Measurements from ENCODE around the gene ZMYM1. TPM values are rescaled to one million over a fixed set of nuclear protein-coding genes. Genes with fewer than 3 reads are reported as not detected.

Gene ZMYM1
- total RNA-seq, 1 experiment from 2014 or later = 39.1 TPM

GRCh38 chr1:35030338-35030737 is 48.8 kb upstream of the ZMYM1 start:
- ATAC-seq (no peak), DNase-seq (ENCODE audit: low read depth, low spot score) (no peak)
- Histone ChIP-seq H3K27me3 (ENCODE audit: control insufficient read depth, insufficient read depth, low read length) (no peaks in the 10 kb centered on the region), H3K36me3 (ENCODE audit: control insufficient read depth, insufficient read depth, low read length) (peaks cover 4% of the 10 kb centered on the region; the same call in 1 of the 2 replicates), H3K27ac (ENCODE audit: low read length) (peak overlapping the region; percentile 97), H3K4me3 (ENCODE audit: low read depth in 2 of 2, low read length in 2 of 2) (peak overlapping the region; percentile 91 to 94), H3K9me3 (ENCODE audit: control insufficient read depth, insufficient read depth, low read depth, low read length) (peaks cover 19% of the 10 kb centered on the region; the same call in 1 of the 2 replicates), H3K4me1 (ENCODE audit: control insufficient read depth, insufficient read depth, low read length) (peaks cover 13% of the 10 kb centered on the region)
- intact Hi-C loops (cut with micrococcal nuclease; ENCODE audit: unreplicated experiment) (no loop called here), in situ Hi-C loops (cut with HindIII; ENCODE audit: low pct_unique_long_range_greater_than_20kb, low sequenced_read_pairs) (no loop called here)
- ChIA-PET POLR2A (no interaction called here), CTCF (no interaction called here)
- TF ChIP-seq CTCF (IDR thresholded peaks at IDR 0.05) (no peak), REST (IDR thresholded peaks at IDR 0.05; ENCODE audit: insufficient read depth in 1 of 2, low read depth in 2 of 2, low read length in 1 of 2) (no peak), SIN3A (IDR thresholded peaks at IDR 0.05; ENCODE audit: borderline replicate concordance, insufficient read depth, low read depth, low read length) (no peak), TCF7L2 (IDR thresholded peaks at IDR 0.05; ENCODE audit: low read depth, low read length) (no peak), POLR2AphosphoS5 (IDR thresholded peaks at IDR 0.05; ENCODE audit: low read depth, low read length) (no peak)
- BruUV-seq (replicated peaks) = no TSS peak

GRCh38 chr1:35030756-35031446 is 48.3 kb upstream of the ZMYM1 start:
- peak overlapping the region; percentile 97 for H3K27ac ChIP-seq (ENCODE audit: low read length)
- TSS peak; percentile 92 for BruUV-seq (replicated peaks)
- intact Hi-C loops (cut with micrococcal nuclease; ENCODE audit: unreplicated experiment) = no loop called here
- TF ChIP-seq TCF7L2 (IDR thresholded peaks at IDR 0.05; ENCODE audit: low read depth, low read length) (no peak), SIN3A (IDR thresholded peaks at IDR 0.05; ENCODE audit: borderline replicate concordance, insufficient read depth, low read depth, low read length) (no peak), REST (IDR thresholded peaks at IDR 0.05; ENCODE audit: insufficient read depth in 1 of 2, low read depth in 2 of 2, low read length in 1 of 2) (no peak), POLR2AphosphoS5 (IDR thresholded peaks at IDR 0.05; ENCODE audit: low read depth, low read length) (no peak), CTCF (IDR thresholded peaks at IDR 0.05) (no peak)
- peaks cover 13% of the 10 kb centered on the region for H3K4me1 ChIP-seq (ENCODE audit: control insufficient read depth, insufficient read depth, low read length)
- ChIA-PET POLR2A (no interaction called here), CTCF (no interaction called here)
- no peaks in the 10 kb centered on the region for H3K27me3 ChIP-seq (ENCODE audit: control insufficient read depth, insufficient read depth, low read length)
- DNase-seq (ENCODE audit: low read depth, low spot score) = peak; percentile 10
- in situ Hi-C loops (cut with HindIII; ENCODE audit: low pct_unique_long_range_greater_than_20kb, low sequenced_read_pairs) = no loop called here
- 0 out of 2 replicates have a peak, but pooled peaks have one; percentile 40 for ATAC-seq
- peaks cover 19% of the 10 kb centered on the region; the same call in 1 of the 2 replicates for H3K9me3 ChIP-seq (ENCODE audit: control insufficient read depth, insufficient read depth, low read depth, low read length)
- peak overlapping the region; percentile 91 to 94 for H3K4me3 ChIP-seq (ENCODE audit: low read depth in 2 of 2, low read length in 2 of 2)
- peaks cover 4% of the 10 kb centered on the region; the same call in 1 of the 2 replicates for H3K36me3 ChIP-seq (ENCODE audit: control insufficient read depth, insufficient read depth, low read length)

All from Panc1 (cell line).